ENCODE data around the gene PCDHB12.
"Not testable (repeated sequence)": the region's sequence is repeated elsewhere in the genome, so short reads cannot be mapped to it uniquely, and the experiment has no call there.

The PCDHB12 gene

GRCh38 chr5:141208478-141208877, at the start of gene PCDHB12:
TSS of gene PCDHB12 (plus strand) at chr5:141208719. CDS start at chr5:141208908, 189 bp downstream.
- DNase-seq, result peak in 1 of 2 donors; percentile 23

GRCh38 chr5:141172381-141173204, 35.9 kb upstream of the PCDHB12 start, which contains the start of gene PCDHB7:
TSS of gene PCDHB7 (plus strand) at chr5:141172644. CDS start at chr5:141172836, 192 bp downstream.
- peak in 1 of 2 donors; percentile 2 for DNase-seq

- not testable (repeated sequence) for DNase-seq
Observed at GRCh38 chr5:141174291-141175104, 34.0 kb upstream of the PCDHB12 start.

- DNase-seq, result no peak
Observed at GRCh38 chr5:141175933-141176332, 32.6 kb upstream of the PCDHB12 start.

GRCh38 chr5:141177577-141178191, 30.8 kb upstream of the PCDHB12 start, which contains the start of gene PCDHB8:
TSS of gene PCDHB8 (plus strand) at chr5:141177790. CDS start at chr5:141178035, 245 bp downstream.
- not testable (repeated sequence) for DNase-seq

GRCh38 chr5:141179371-141179770, 29.1 kb upstream of the PCDHB12 start:
- not testable (repeated sequence) for DNase-seq

- DNase-seq, result not testable (repeated sequence)
Observed at GRCh38 chr5:141179876-141180275, 28.6 kb upstream of the PCDHB12 start.

- DNase-seq, result no peak
Observed at GRCh38 chr5:141180313-141180712, 28.2 kb upstream of the PCDHB12 start.

GRCh38 chr5:141182248-141182647, 26.3 kb upstream of the PCDHB12 start, which contains the start of gene PCDHB16:
TSS of gene PCDHB16 (plus strand) at chr5:141182387. CDS start at chr5:141182560, 173 bp downstream.
- peak in 1 of 2 donors; percentile 2 for DNase-seq

- DNase-seq, result not testable (repeated sequence)
Observed at GRCh38 chr5:141184117-141184855, 24.2 kb upstream of the PCDHB12 start.

- peak in 1 of 2 donors; percentile 83 for DNase-seq
Observed at GRCh38 chr5:141186897-141187512, 21.5 kb upstream of the PCDHB12 start, which contains the start of gene PCDHB9. TSS of gene PCDHB9 (plus strand) at chr5:141187161. CDS start at chr5:141187319, 158 bp downstream.

GRCh38 chr5:141188682-141189081, 19.8 kb upstream of the PCDHB12 start:
- not testable (repeated sequence) for DNase-seq

GRCh38 chr5:141189131-141189530, 19.4 kb upstream of the PCDHB12 start:
- DNase-seq, result not testable (repeated sequence)

- DNase-seq, result peak in 1 of 2 donors; percentile 64
Observed at GRCh38 chr5:141192110-141192725, 16.3 kb upstream of the PCDHB12 start, which contains the start of gene PCDHB10. TSS of gene PCDHB10 (plus strand) at chr5:141192353. CDS start at chr5:141192553, 200 bp downstream.

- not testable (repeated sequence) for DNase-seq
Observed at GRCh38 chr5:141194332-141194731, 14.2 kb upstream of the PCDHB12 start.

GRCh38 chr5:141196363-141196762, 12.2 kb upstream of the PCDHB12 start:
- no peak for DNase-seq

GRCh38 chr5:141199359-141200235, 8.9 kb upstream of the PCDHB12 start, which contains the start of gene PCDHB11:
TSS of gene PCDHB11 (plus strand) at chr5:141199627. CDS start at chr5:141199775, 148 bp downstream.
- no peak for DNase-seq

GRCh38 chr5:141201126-141201525, 7.4 kb upstream of the PCDHB12 start:
- not testable (repeated sequence) for DNase-seq

- DNase-seq, result not testable (repeated sequence)
Observed at GRCh38 chr5:141201646-141202045, 6.9 kb upstream of the PCDHB12 start.

Measured in bone marrow (tissue), 2 donors.